Left hindlimb (tissue), 1 donor: ENCODE results near the gene PRPF6.
A peak's percentile ranks its signal among the peaks of the same experiment; 100 is the strongest.

Source experiments
- DNase-seq: peaks from one replicate; pipeline ENCODE4 v3.0.0-alpha.2; 2018

Gene PRPF6

DNA sequence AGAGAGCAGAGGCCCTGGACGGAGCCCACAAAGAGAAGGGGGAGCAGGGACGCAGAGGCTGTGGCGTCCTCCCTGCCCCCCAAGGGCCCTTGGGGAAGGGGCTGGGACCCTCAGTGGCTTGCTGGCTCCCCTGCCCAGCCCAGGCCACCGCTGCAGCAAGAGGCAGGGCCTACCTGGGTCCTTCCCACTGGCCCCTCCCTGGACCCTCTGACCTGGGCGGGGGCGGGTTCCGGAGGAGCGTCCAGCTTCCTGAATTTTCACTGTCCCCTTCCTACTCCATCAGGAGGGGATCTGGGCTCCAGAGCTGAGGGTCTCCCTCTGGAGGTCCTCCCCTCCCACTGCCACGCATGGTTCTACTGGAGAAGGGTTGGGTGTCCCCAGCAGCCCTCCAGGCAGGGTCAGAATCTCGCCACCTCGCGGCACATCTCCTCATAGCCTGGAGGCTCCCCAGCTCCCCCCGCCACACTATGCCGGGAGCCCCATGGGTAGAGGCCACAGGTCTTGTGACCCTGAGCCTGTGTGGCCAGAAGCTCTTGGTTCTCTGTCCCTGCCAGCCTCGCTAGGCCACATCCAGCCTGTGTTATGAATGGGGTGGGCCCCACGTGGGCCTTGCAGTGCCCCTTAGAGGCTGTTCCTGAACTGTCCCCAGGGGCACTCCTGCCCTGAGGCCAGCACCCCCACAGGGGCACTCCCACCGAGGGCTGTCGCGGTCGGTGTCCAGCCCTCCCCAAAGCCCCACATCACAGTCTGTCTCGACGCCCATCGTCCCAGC is 69.5 kb downstream of the PRPF6 start:
- peak; percentile 32 for DNase-seq

DNA sequence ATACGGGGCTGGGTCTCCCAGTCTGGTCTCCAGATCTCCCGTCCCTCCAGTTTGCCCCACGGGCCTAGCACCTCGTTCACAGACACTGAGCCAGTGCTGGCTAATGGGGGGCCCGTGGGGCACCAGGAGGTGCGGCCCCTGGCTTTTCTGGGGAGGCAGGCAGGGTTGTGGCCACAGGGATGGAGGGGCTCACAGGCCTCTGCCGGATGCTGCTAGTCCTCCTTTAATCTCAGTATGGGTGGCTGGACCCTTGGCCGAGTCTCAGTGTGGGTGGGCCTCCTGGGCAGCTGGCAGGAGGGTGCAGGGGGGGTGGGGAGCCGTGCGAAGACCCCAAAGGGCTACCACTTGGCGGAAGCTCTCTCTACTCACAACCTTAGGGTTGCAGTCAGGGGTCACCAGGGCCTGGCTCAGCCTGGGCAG is 70.1 kb downstream of the PRPF6 start:
- DNase-seq, result no peak

GRCh38 chr20:64051561-64052325 is 70.8 kb downstream of the PRPF6 start:
- peak; percentile 52 for DNase-seq

DNA sequence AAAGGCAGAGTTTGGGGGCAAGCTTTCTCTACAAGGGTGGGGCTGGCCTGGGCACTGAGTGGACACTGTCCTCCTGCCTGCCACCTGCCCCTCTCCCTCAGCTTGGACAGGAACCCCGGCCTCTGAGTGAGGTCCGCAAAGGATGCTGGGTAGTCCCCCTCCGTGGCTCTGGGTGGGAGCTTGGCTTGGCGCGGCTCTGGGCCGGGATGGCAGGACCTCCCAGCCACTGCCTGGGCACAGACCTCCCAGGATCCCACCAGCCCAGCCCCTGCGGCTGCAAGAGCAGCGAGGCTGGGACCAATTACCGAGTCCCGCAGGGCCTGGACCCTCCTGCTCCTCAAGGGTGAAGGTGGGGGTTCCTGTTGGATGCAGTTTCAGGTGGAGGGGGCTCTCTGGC is 71.4 kb downstream of the PRPF6 start:
- no peak for DNase-seq

DNA sequence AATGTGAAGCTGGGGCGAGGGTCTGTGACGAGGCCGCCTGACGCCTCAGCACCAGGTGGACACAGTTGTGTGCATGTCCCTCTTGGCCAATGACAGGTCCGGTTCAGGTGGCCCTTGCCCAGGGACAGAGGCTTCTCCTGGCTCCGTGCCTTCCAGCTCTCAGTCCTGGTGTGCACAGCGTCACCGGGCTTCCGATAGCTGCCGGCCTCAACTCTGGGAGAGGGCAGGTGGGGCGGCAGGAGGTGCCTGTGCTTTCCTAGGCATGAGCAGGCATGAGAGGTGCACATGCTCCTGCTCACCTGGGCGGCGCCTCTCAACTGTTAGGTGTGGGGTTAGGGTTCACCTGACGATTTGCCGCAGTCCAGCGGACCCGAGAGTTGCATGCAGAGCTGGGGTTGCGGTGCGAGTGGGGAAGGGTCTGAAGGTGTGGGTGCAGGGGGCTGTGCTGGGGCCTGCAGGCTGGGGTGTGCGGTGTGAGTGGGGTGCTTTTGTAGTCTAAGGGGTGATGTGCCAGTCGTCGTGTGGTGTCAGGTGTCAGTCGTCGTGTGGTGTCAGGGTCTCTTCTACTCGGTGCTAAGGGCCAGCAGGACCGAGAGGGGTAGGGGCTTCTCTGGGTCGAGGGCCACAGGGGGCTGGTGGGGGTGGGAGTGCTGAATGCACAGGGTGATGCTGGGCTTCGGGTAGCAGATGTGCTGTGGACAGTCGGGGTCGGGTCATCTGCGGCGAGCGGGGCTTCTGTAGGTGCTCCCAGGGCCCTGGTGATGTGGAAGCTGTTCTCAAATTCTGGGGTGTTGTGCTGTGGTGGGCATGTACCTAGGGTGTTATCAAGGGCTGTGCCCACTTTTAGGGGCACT is 72.3 kb downstream of the PRPF6 start:
- no peak for DNase-seq

DNA sequence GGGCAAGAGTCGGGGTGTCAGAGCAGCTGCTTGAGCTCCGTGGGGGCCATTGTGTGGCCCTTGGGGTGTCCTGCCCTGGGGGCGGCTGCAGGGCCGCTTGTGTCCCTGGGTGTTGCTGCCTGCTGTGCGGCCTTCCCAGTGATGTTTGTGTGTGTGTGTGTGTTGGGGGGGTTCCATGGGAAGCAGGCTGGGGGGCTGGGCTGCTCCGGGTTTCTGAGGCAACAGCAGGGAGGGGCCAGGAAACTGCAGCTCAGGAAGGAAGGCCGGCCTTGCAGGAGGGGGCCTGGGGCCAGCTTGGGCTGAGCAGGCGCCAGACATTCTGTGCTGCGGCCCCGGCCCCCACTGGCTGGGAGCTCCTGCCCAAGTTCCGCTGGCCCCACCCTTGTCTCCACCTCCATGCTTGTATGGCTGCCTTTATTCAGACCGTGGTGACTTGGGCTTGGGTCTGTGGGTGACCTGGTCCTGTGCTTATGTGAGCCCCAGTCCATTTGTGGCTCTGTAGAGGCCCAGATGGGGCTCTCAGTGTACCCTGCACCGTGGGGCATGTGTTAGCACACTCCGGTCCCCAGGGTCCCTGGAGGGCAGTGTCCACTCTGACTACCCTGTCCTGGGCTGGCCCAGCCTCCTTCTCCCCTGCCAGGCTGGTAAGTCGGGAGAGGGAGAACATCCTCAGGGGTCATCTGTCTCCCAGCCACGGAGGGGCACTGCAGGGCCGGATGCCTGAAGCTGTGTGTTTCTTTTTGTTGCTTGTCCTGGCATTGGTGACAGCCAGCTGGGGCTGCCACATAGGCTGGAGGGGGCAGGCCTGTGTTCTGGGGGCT is 73.1 kb downstream of the PRPF6 start:
- peak; percentile 82 for DNase-seq

DNA sequence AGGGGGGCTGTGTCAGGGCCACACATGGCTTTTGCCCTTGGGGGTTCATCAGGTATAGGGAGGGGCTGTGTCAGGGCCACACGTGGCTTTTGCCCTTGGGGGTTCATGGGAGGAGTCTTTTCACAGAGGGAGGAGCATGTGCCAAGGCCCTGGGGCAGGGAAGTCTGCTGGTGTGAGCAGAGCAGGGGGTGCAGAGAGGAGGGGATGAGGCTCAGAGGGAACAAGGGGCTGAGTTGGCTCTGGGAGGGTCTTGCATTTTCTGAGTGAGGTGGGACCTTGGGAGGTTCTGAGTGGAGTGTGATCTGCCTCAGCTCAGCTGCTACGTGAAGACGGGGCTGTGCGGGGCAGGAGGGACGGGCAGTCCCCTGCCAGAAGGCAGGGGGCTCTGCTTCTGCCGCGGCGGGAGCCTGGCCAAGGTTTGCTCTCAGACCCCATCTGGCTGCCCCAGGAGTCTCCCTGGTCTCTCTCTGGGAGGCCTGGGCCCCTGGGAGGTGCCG is 74.5 kb downstream of the PRPF6 start:
- no peak for DNase-seq

DNA sequence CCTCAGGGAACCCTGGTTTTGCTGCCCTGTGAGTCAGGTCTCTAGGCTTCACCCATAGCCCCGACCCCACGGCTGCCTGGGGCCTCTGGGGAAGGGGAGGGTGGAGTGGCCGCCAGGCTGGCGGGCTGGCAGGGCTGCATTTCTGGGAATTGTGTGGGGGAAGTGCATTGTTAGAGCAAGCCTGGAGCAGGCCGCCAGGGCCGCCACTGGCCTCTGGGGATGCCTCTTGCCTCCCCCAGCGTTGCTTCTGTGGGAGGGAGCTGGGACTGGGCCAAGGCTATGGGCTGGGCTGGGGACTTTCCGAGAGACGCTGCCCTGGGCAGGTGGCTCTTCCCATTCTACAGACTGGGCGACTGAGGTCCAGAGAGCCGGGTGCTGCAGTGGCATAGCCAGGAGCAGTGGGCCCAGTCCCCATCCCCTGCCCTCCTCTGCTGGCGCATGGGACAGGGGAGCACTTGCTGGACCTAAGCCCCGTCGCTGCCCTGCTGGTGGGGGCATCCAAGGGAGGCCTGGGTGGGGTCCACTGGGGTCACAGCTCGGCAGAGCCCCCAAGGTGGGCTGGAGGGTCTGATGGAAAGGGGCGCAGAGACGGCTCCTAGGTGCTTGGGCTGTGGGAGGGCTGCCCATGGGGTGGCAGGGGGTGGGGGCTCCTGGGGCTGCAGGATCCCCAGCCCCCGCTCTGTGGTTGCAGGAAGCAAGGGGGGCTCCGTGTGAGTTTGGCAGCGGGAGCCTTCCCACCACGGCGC is 75.1 kb downstream of the PRPF6 start:
- DNase-seq, result no peak

DNA sequence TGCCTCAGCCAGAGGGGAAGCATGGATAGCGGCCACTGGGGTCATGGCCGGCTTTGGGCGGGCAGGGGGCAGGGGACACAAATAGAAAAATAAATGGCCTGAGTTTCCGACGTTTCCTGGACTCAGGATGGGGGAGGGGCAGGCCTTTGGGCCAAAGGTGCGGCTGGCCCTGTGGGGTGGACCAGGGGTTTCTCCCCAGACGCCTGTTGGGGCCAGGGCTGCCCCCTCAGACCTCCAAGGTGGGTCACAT is 75.6 kb downstream of the PRPF6 start:
- DNase-seq, result no peak

- DNase-seq, result no peak
These were observed 76.1 kb downstream of the PRPF6 start for GRCh38 chr20:64056889-64057627.

- DNase-seq, result peak; percentile 77
These were observed 76.9 kb downstream of the PRPF6 start for GRCh38 chr20:64057628-64058498.

- no peak for DNase-seq
These were observed 77.6 kb downstream of the PRPF6 start for GRCh38 chr20:64058536-64058935.

DNA sequence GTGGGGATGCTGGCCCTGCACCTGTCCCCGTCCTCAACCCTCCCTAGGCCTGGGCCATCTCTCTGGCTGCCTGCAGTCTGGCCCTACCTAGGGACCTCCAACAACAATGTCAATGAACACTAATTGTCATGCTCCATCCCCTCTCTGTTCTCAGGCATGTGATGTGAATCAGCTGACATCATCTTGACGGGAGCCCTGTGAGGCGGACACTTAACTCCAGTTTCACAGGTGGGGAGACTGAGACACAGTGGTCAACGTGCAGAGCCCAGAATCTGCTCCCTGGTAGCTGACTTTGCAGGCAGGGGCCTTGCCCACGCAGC is 81.3 kb downstream of the PRPF6 start:
- DNase-seq, result no peak

- DNase-seq, result peak; percentile 97
These were observed 81.9 kb downstream of the PRPF6 start, which contains the start of gene TCEA2 for GRCh38 chr20:64062596-64063388. Gene TCEA2, plus strand, starts transcription at chr20:64063198. Its CDS starts 115 bp downstream, at chr20:64063313.

DNA sequence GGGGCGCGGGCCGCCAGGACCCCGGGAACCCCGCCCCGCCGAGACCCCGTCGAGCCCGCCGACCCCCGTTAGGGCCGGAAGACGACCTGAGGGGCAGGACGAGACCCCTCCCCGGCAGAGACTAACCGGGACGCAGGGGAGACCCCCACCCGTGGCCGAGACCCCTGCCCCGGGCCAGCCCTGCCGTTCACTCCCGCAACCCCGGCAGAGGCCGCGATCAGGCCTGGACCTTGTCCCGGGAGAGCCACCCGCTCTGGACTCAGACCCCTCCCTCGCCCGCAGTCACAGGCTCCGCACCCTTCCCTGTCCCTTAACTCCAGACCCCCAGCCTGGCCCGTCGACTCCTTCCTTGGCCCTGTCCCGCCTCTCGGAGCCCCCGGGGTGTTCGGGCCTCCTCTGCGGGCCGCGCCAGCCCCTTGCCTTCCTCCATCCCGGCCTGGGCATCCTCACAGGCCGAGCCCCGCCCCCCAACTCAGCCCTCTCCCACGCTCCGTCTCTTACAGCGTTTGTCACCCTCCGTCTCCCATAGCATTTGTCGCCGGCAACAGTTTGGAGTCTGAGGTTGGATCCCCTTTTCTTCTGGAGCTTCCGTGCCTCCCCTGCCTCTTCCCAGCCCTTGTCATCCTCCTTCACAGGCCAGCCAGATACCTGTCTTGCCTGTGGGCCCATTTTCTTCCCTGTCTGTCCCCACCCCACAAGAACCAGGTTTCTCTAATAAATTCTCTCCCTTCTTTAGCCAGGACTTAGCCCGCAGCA is 82.6 kb downstream of the PRPF6 start:
- DNase-seq, result no peak

DNA sequence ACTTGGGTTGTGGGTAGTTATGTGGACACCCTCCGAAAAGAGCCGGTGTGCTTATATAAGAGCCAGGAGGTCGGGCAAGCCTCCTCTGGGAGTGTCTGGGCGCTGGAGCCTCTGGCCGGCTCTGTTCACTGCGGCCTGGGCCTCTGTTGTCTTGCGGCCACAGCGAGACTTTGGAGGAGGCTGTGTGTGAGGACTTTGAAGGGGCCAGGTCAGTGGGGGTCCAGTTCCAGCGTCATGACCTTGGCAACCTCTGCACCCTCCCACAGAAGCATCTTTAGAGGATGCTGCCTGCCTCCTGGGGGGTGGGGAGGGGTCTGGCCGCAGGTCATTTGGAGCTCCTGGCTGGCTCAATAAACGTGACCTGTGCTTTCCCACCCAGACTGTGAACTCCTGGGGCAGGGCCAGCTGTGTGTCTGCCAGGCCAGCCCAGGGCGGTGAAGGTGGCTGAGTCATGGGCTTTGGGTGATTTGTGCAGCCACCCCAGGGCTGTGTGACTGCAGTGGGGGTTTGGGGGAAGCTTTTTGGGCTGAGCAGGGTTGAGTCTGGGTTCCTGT is 83.3 kb downstream of the PRPF6 start:
- DNase-seq, result no peak

DNA sequence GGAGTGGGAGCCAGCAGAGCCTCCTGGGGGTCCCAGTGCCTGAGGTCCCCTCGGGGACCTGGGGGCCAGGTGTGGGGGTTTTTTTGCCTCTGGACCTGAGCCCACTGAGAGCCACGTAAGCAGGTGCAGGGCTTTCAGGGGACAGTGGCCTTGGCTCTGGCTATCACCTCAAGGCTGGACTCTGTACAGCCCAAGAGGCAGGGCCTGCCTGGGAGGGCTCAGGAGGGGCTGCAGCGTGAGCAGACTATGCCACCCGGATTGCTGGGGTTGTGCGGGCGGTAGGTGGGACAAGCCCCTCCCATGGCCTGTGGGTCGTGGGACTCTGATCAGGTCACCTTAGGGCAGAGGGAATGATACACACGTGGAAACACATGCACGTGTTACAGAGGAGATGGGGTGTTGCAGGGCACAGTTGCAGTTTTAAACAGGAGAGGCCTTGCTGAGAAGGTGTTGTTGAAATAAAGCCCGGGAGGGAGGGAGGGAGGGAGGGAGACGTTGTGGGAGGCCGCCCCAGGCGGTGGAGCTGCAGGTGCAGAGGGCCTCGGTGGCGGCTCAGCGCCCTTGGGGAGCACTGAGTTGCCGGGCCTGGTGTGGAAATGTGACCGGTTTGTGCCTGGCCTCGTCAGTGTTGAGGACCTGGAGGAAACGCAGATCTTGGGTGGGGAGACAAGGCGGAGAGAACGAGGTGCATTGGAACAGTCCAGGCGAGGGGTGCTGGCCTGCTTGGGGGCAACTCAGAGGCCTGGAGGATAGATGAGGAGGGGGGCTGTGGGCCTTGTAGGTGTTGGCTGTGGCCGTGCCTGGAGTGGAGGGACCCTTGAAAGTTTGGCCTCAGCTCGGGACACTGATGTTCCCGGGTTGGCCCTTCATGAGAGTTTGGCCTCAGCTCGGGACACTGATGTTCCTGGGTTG is 84.4 kb downstream of the PRPF6 start:
- DNase-seq, result no peak
